Astrocyte of the spinal cord (primary cell): ENCODE measurements around the gene LYSMD2.

Experiments
- DNase-seq: peaks from one replicate; pipeline ENCODE4 v3.0.0; 2011; ENCODE audit warnings: low read depth, low spot score
- H3K4me3 ChIP-seq: 2 replicates; pipeline ENCODE4 v1.5.1; 2011; ENCODE audit warnings: low read depth, mild to moderate bottlenecking, low read length, moderate library complexity
- in situ Hi-C: cut with HindIII; loops from 2 replicates; pipeline ENCODE4 v1.10.0; 2017; ENCODE audit warnings: low sequenced_read_pairs
- TF ChIP-seq, protein P1 (sequence below): IDR thresholded peaks from 2 replicates; pipeline ENCODE4 v1.5.1; 2012; ENCODE audit warnings: low read depth, mild to moderate bottlenecking, low read length, inconsistent platforms

LYSMD2 gene

DNA sequence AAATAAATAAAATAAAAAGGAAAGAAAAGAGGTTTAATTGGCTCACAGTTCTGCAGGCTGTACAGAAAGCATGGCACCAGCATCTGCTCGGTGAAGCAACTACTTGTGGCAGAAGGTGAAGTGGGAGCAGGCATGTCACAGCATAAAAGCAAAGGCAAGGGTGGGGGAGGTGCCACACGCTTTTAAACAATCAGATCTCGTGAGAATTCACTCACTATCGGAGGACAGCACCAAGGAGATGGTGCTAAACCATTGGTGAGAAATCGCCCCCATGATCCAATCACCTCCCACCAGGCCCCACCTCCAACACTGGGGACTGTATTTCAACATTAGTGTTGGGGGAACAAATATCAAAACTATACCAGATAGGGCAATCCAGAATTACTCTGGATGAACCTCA is 40.9 kb downstream of the LYSMD2 start:
- H3K4me3 ChIP-seq: no peak overlapping the region
- TF ChIP-seq, protein P1, sequence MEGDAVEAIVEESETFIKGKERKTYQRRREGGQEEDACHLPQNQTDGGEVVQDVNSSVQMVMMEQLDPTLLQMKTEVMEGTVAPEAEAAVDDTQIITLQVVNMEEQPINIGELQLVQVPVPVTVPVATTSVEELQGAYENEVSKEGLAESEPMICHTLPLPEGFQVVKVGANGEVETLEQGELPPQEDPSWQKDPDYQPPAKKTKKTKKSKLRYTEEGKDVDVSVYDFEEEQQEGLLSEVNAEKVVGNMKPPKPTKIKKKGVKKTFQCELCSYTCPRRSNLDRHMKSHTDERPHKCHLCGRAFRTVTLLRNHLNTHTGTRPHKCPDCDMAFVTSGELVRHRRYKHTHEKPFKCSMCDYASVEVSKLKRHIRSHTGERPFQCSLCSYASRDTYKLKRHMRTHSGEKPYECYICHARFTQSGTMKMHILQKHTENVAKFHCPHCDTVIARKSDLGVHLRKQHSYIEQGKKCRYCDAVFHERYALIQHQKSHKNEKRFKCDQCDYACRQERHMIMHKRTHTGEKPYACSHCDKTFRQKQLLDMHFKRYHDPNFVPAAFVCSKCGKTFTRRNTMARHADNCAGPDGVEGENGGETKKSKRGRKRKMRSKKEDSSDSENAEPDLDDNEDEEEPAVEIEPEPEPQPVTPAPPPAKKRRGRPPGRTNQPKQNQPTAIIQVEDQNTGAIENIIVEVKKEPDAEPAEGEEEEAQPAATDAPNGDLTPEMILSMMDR: no peak
- DNase-seq: no peak
- in situ Hi-C loops: no loop called here

DNA sequence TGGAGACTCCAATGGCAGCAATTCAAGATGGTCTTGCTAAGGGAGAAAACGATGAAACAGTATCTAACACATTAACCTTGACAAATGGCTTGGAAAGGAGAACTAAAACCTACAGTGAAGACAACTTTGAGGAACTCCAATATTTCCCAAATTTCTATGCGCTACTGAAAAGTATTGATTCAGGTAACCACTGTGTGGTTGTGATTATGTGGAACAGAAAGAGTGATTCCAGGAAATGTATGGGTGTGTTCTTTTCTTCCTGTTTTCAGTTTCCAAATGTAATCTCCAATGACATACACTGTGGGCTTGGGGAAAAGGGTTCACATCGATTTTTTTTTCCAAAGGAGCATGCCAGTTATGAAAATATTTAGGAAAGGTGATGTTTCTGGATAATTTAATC is 45.3 kb downstream of the LYSMD2 start:
- in situ Hi-C loops: no loop called here
- TF ChIP-seq, protein P1: no peak
- H3K4me3 ChIP-seq: no peak overlapping the region
- DNase-seq: no peak

DNA sequence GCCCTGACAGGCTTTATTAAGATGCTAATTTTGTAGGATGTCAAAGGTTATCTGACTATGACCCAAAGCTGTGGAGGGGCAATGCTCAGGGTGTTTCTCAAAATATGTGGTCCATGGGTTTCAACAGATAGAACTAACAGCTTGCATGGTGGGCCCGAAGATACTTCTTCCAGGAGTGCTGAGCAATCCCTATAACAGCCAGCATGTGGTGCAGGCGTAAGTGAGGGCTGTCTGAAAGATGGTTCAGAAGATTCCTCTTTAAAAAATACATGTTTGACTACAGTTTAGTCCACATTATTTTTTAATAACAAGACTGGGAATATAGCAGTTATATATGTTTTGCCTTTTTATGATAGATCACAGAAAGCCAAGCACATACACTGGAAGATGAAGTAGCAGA is 48.6 kb downstream of the LYSMD2 start:
- H3K4me3 ChIP-seq: no peak overlapping the region
- in situ Hi-C loops: no loop called here
- TF ChIP-seq, protein P1: peak; percentile 18
- no peak for DNase-seq

DNA sequence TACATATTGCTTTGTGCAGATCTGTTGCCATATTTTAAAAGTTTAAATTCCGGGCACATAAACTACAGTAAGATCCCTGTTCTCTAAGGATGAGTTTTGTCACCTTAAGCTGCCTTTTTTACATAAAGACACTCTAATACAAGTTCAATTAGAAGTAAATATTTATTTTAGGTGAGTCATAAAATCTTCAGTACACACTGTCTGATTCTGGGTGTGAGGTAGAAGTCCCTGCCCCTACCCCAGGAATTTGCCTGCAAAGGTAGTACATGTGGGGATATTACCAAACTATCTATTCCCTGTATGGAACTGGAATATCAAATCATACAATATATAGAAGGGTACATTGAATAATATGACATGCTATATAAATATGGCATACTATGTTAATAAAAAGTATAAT is 49.9 kb downstream of the LYSMD2 start:
- H3K4me3 ChIP-seq: no peak overlapping the region
- in situ Hi-C loops: no loop called here
- TF ChIP-seq, protein P1: no peak
- no peak for DNase-seq

DNA sequence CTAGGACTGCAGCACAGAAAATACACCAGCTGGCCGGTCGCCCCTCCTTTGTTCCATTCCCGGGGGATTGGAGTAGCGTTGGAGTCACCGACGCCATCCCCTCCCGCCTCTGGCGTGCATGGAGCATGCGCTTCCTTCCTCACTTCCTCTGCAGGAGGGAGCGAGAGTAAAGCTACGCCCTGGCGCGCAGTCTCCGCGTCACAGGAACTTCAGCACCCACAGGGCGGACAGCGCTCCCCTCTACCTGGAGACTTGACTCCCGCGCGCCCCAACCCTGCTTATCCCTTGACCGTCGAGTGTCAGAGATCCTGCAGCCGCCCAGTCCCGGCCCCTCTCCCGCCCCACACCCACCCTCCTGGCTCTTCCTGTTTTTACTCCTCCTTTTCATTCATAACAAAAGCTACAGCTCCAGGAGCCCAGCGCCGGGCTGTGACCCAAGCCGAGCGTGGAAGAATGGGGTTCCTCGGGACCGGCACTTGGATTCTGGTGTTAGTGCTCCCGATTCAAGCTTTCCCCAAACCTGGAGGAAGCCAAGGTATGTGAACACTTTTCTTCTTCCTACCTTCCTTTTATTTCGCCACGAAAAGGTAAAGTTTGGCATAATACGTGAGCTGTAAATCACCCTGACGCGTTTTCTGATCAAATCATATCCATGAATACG is 56.0 kb downstream of the LYSMD2 start, which contains the start of gene SCG3:
Gene SCG3 (plus strand): TSS at position 201 of the 661 bp plus-strand sequence. CDS start 253 bp downstream, at position 454.
- TF ChIP-seq, protein P1: no peak
- peak; percentile 67 for DNase-seq
- H3K4me3 ChIP-seq: no peak within 1 kb of the TSS
- in situ Hi-C loops: no loop called here

DNA sequence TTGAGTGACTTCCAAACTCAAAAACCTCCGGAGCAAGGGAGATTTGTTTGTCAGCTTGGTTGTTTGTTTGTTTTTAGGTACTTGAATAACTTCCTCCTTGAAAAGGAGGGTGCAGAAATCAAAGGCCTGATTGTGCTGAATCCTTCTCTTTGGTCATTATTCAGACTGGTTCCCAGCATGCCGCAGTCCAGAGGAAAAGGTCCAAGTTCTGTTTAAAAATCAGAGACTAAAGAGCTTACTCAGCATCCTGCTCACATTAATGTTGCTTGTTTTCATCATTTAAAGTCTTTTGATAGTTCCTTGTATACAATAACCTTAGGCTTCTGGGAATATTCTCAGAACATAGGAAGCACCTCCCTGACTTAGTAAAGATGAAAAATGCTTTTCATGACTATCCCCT is 57.1 kb downstream of the LYSMD2 start:
- in situ Hi-C loops: no loop called here
- TF ChIP-seq, protein P1: no peak
- no peak for DNase-seq
- no peak overlapping the region for H3K4me3 ChIP-seq

DNA sequence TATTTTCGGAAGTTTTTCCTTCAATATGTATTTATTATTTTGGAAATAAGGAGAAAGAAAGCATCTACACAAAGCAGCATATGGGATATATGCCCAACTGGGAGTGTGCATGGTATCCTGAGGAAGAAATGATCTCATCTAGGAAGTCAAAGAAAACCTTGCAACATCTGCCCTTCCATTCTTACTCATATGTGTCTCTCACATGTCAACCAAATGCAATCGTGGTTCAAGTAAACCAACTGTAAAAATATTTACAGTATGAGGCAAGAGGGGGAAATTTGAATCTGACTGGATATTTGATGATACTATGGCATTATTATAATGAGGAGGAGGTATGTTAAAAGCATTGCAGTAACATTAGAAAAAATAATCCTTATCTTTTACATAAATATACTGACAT is 59.4 kb downstream of the LYSMD2 start:
- TF ChIP-seq, protein P1: no peak
- no peak for DNase-seq
- H3K4me3 ChIP-seq: no peak overlapping the region
- in situ Hi-C loops: no loop called here
